ENCODE measurements around the gene PET100. TPM values are rescaled to one million over a fixed set of nuclear protein-coding genes. Genes with fewer than 3 reads are reported as not detected.

The PET100 gene
- total and polyA plus RNA-seq, 2 experiments from 2014 or later, result 8.6 to 636 TPM

GRCh38 chr19:7598180-7598579, 31.4 kb upstream of the PET100 start:
- no peaks in the 10 kb centered on the region for H3K9me2 ChIP-seq (ENCODE audit: insufficient read depth)
- ATAC-seq (no peak), DNase-seq (ENCODE audit: low spot score) (no peak)
- Mint-ChIP-seq H3K27me3 (ENCODE audit: insufficient read depth, low read depth, poor library complexity) (peaks cover 15% of the 10 kb centered on the region), H3K36me3 (ENCODE audit: low read depth) (peaks cover 9% of the 10 kb centered on the region; the same call in 2 of the 3 replicates), H3K27ac (no peak overlapping the region), H3K4me1 (peaks cover 27% of the 10 kb centered on the region), H3K4me3 (no peak overlapping the region), H3K9me3 (no peaks in the 10 kb centered on the region)
- H3K4me1 ChIP-seq (ENCODE audit: insufficient read depth), result peaks cover 15% of the 10 kb centered on the region
- no peak overlapping the region for H2AFZ ChIP-seq
- H3K79me2 ChIP-seq (replicated peaks; ENCODE audit: insufficient read depth), result peaks cover 33% of the 10 kb centered on the region
- H3F3A ChIP-seq (replicated peaks; ENCODE audit: low read depth), result 0 out of 2 replicates have a peak, but pooled peaks cover 2% of the 10 kb centered on the region
- H3K27ac ChIP-seq (ENCODE audit: low read depth), result no peak overlapping the region
- H3K4me3 ChIP-seq, result no peak overlapping the region
- no peaks in the 10 kb centered on the region for H3K36me3 ChIP-seq (ENCODE audit: insufficient read depth)
- TF ChIP-seq EZH2 (IDR thresholded peaks at IDR 0.05; ENCODE audit: low read depth, unreplicated experiment) (no peak), CTCF (conservative IDR thresholded peaks at IDR 0.05; ENCODE audit: low read depth in 2 of 2) (no peak), POLR2AphosphoS5 (IDR thresholded peaks at IDR 0.05; ENCODE audit: low read depth) (no peak), ZNF462 (CRISPR knock-in tag; IDR thresholded peaks at IDR 0.05) (no peak)
- H4K20me1 ChIP-seq (replicated peaks; ENCODE audit: insufficient read depth), result peaks cover 23% of the 10 kb centered on the region
- peak overlapping the region; percentile 32; the same call in 1 of the 2 replicates for H3K4me2 ChIP-seq
- peaks cover 6% of the 10 kb centered on the region; the same call in 1 of the 2 replicates for H3K27me3 ChIP-seq (ENCODE audit: insufficient read depth)
